ENCODE results near the gene CNOT6L.

The CNOT6L gene

DNA sequence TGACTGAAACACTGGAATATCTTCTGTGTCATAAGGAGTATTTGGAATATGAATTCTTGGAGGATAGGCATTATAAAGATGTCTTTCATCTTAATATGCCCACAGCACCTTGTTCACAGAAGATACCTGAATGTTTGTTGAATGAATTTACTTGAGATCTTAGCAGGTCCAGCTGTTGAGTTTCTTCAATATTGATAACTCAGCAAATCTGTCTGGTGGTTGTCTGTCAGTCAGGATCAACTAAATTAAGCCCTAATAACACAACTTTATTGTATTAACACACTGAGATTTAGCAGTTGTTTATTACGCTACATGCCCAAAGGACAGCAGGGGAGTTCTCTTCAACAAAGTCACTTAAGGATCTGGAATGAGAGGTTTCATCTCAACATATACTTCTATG lies 106.5 kb downstream of the CNOT6L start:
- H3K27ac ChIP-seq, result no peak overlapping the region
- TF ChIP-seq ZFX (IDR thresholded peaks at IDR 0.05; ENCODE audit: borderline replicate concordance), result no peak
- TF ChIP-seq, protein P1, sequence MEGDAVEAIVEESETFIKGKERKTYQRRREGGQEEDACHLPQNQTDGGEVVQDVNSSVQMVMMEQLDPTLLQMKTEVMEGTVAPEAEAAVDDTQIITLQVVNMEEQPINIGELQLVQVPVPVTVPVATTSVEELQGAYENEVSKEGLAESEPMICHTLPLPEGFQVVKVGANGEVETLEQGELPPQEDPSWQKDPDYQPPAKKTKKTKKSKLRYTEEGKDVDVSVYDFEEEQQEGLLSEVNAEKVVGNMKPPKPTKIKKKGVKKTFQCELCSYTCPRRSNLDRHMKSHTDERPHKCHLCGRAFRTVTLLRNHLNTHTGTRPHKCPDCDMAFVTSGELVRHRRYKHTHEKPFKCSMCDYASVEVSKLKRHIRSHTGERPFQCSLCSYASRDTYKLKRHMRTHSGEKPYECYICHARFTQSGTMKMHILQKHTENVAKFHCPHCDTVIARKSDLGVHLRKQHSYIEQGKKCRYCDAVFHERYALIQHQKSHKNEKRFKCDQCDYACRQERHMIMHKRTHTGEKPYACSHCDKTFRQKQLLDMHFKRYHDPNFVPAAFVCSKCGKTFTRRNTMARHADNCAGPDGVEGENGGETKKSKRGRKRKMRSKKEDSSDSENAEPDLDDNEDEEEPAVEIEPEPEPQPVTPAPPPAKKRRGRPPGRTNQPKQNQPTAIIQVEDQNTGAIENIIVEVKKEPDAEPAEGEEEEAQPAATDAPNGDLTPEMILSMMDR (IDR thresholded peaks at IDR 0.05), result no peak

DNA sequence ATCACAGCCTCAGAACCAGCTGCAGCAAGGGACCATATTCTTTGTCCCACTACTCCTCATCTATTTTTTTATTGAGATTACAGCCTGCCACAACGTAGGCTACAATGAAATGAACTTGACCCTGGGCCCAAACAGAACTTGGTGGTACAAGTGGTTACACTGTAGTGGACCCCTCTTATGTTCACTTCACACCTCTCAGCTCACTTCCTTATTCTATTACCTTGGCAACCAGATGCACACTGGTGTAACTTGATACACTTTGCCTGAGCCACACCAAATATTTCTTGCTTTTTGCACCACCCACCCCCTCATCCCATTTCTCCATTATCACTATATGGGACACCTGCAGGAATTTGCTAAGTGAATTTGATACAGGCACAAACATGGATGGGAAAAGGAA lies 107.7 kb downstream of the CNOT6L start:
- TF ChIP-seq ZFX (IDR thresholded peaks at IDR 0.05; ENCODE audit: borderline replicate concordance), result no peak
- TF ChIP-seq, protein P1 (IDR thresholded peaks at IDR 0.05), result no peak
- H3K27ac ChIP-seq, result no peak overlapping the region

DNA sequence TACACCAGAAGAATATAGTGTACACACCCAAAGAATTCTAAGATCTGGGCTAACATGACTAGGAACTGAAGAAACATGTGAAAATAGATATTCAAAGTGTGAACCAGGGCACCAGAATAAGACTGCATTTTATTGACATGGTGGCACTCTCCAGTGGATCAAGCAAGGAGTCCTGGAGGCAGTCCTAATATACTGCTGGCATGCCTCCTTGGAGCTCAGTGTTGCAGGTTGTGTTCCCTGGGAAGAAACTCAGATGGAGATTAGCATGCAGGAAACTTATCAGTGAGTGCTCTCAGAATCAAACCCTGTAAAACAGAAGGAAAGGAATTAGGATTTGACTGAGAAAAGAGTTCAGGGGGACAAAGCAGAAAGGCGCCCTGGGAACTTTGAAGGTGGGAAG lies 108.5 kb downstream of the CNOT6L start:
- no peak overlapping the region for H3K27ac ChIP-seq
- TF ChIP-seq, protein P1 (IDR thresholded peaks at IDR 0.05), result no peak
- TF ChIP-seq ZFX (IDR thresholded peaks at IDR 0.05; ENCODE audit: borderline replicate concordance), result no peak

DNA sequence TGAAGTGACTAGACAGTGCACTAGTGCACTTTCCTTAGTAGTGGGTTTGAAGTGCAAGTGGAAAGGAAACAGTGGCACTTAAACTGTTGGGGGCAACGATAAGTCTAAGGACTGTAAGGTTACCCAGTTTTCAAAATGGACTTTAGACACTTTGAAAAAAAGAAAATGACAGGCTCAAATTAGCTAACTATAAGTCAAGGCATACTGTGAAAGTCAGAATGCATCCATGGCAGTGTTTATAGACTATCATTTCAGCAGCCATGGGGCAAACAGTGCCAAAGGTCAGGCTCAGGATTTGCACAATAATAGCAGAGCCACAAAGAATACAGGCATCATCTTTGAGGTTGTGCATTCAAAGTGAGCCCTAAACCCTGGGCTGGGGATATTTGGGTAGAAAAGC lies 109.1 kb downstream of the CNOT6L start:
- H3K27ac ChIP-seq, result no peak overlapping the region
- TF ChIP-seq ZFX (IDR thresholded peaks at IDR 0.05; ENCODE audit: borderline replicate concordance), result no peak
- TF ChIP-seq, protein P1 (IDR thresholded peaks at IDR 0.05), result no peak

DNA sequence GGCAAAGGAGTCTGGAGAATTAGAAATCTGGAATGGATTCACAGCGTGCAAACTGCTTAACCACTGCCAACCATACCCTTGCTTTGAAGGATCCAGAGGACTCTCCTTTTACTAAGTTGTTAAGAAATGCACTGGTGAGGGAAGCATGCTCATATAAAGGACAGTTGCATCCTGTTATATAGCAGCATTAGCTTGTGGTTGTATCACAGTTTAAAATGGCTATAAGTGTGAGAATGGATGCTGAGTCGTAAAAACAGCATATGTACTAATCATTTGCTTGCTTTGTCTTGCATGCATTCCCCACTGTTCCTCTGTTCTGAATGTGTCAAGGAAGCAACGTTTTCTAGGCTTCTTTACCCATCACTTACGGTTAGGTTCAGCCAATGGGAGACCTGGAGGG lies 112.5 kb downstream of the CNOT6L start:
- TF ChIP-seq, protein P1 (IDR thresholded peaks at IDR 0.05), result no peak
- TF ChIP-seq ZFX (IDR thresholded peaks at IDR 0.05; ENCODE audit: borderline replicate concordance), result no peak
- H3K27ac ChIP-seq, result no peak overlapping the region

DNA sequence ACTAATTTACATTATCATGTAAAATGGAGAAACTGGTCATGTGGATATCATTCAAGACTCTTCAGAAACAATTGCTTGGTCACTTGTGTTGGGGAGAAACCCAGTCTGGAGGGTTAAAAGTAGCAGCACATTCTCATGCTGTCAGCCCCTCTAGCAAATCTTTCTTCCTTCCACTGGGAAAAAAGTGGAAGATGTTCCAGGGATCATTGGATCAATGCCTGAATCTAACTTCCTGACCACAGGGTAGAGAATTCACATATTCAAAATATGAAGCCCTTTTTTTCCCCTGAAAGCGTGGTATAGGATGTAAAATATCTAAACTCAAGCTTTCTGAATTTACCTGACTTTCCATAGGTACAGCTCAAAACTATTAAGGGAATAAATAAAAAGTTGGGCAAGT lies 115.5 kb downstream of the CNOT6L start:
- TF ChIP-seq, protein P1 (IDR thresholded peaks at IDR 0.05), result no peak
- no peak for TF ChIP-seq ZFX (IDR thresholded peaks at IDR 0.05; ENCODE audit: borderline replicate concordance)
- no peak overlapping the region for H3K27ac ChIP-seq

DNA sequence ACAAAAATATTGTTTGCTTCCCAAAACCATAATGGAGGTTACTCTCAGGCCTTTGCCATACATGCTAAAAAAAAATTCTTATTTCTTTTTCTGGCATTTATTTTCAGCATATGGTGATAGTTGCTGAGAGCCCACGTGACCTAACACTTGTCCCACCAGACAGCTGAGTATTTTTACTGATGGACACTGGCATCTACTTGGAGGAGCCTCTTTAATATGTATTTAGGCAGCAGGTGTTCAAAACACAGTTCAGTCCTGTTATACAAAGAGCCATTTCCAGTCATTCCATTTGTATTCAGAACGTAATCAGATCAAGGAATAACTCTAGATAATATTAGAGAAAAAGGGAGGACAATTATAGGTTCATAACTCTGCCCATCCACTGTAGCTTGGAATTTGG lies 118.0 kb downstream of the CNOT6L start:
- TF ChIP-seq, protein P1 (IDR thresholded peaks at IDR 0.05), result no peak
- no peak for TF ChIP-seq ZFX (IDR thresholded peaks at IDR 0.05; ENCODE audit: borderline replicate concordance)
- no peak overlapping the region for H3K27ac ChIP-seq
